ENCODE results near the gene FDCSP. TPM values are rescaled to one million over a fixed set of nuclear protein-coding genes. Genes with fewer than 3 reads are reported as not detected.

Gene FDCSP
- total RNA-seq, result not detected in 2 replicates

GRCh38 chr4:70225824-70226223 is at the start of gene FDCSP:
TSS of gene FDCSP (plus strand) at chr4:70226124. CDS start at chr4:70231195, 5,071 bp downstream.
- no peaks in the 10 kb centered on the region for H3K36me3 ChIP-seq (ENCODE audit: insufficient read depth, low read length)

GRCh38 chr4:70177090-70177489 is 48.8 kb upstream of the FDCSP start:
- Histone ChIP-seq H3K27ac (ENCODE audit: low read depth, low read length) (no peak overlapping the region), H4K20me1 (ENCODE audit: insufficient read depth, low read length) (no peaks in the 10 kb centered on the region), H3K27me3 (ENCODE audit: insufficient read depth, low read length) (no peaks in the 10 kb centered on the region), H3K4me3 (ENCODE audit: insufficient read depth, low read length) (no peak overlapping the region), H3K9me3 (ENCODE audit: low read depth, low read length) (no peaks in the 10 kb centered on the region), H3K4me1 (ENCODE audit: insufficient read depth, low read length) (no peaks in the 10 kb centered on the region), H3K79me2 (ENCODE audit: insufficient read depth, low read length) (no peaks in the 10 kb centered on the region), H2AFZ (ENCODE audit: low read length) (no peak overlapping the region), H3K4me2 (ENCODE audit: insufficient read depth, low read length) (no peak overlapping the region), H3K36me3 (ENCODE audit: insufficient read depth, low read length) (no peaks in the 10 kb centered on the region)
- no peak for DNase-seq (ENCODE audit: insufficient read length, low spot score, missing footprints)
- no peak for TF ChIP-seq CTCF (IDR thresholded peaks at IDR 0.05; ENCODE audit: extremely low read depth, low read depth, low read length)

More at GRCh38 chr4:70225824-70226223, at the start of gene FDCSP:
- Histone ChIP-seq H3K4me1 (ENCODE audit: insufficient read depth, low read length) (no peaks in the 10 kb centered on the region), H3K9me3 (ENCODE audit: low read depth, low read length) (no peaks in the 10 kb centered on the region), H3K27ac (ENCODE audit: low read depth, low read length) (no peak within 1 kb of the TSS), H3K4me3 (ENCODE audit: insufficient read depth, low read length) (no peak within 1 kb of the TSS), H3K4me2 (ENCODE audit: insufficient read depth, low read length) (no peak within 1 kb of the TSS), H3K27me3 (ENCODE audit: insufficient read depth, low read length) (no peaks in the 10 kb centered on the region), H3K79me2 (ENCODE audit: insufficient read depth, low read length) (no peaks in the 10 kb centered on the region), H4K20me1 (ENCODE audit: insufficient read depth, low read length) (no peaks in the 10 kb centered on the region), H2AFZ (ENCODE audit: low read length) (no peak within 1 kb of the TSS)
- no peak for DNase-seq (ENCODE audit: insufficient read length, low spot score, missing footprints)
- no peak for TF ChIP-seq CTCF (IDR thresholded peaks at IDR 0.05; ENCODE audit: extremely low read depth, low read depth, low read length)

- no peaks in the 10 kb centered on the region for H4K20me1 ChIP-seq (ENCODE audit: insufficient read depth, low read length)
- no peak overlapping the region for H3K27ac ChIP-seq (ENCODE audit: low read depth, low read length)
- no peaks in the 10 kb centered on the region for H3K9me3 ChIP-seq (ENCODE audit: low read depth, low read length)
- H3K4me2 ChIP-seq (ENCODE audit: insufficient read depth, low read length), result no peak overlapping the region
- no peaks in the 10 kb centered on the region for H3K36me3 ChIP-seq (ENCODE audit: insufficient read depth, low read length)
- H3K27me3 ChIP-seq (ENCODE audit: insufficient read depth, low read length), result no peaks in the 10 kb centered on the region
- no peak for TF ChIP-seq CTCF (IDR thresholded peaks at IDR 0.05; ENCODE audit: extremely low read depth, low read depth, low read length)
- H2AFZ ChIP-seq (ENCODE audit: low read length), result no peak overlapping the region
- no peak for DNase-seq (ENCODE audit: insufficient read length, low spot score, missing footprints)
- no peaks in the 10 kb centered on the region for H3K4me1 ChIP-seq (ENCODE audit: insufficient read depth, low read length)
- no peak overlapping the region for H3K4me3 ChIP-seq (ENCODE audit: insufficient read depth, low read length)
- no peaks in the 10 kb centered on the region for H3K79me2 ChIP-seq (ENCODE audit: insufficient read depth, low read length)
Measured at GRCh38 chr4:70178075-70178660, 47.8 kb upstream of the FDCSP start.

- Histone ChIP-seq H3K79me2 (ENCODE audit: insufficient read depth, low read length) (no peaks in the 10 kb centered on the region), H3K27ac (ENCODE audit: low read depth, low read length) (no peak overlapping the region), H4K20me1 (ENCODE audit: insufficient read depth, low read length) (no peaks in the 10 kb centered on the region), H3K4me3 (ENCODE audit: insufficient read depth, low read length) (no peak overlapping the region), H3K4me1 (ENCODE audit: insufficient read depth, low read length) (no peaks in the 10 kb centered on the region), H2AFZ (ENCODE audit: low read length) (no peak overlapping the region), H3K27me3 (ENCODE audit: insufficient read depth, low read length) (no peaks in the 10 kb centered on the region), H3K4me2 (ENCODE audit: insufficient read depth, low read length) (no peak overlapping the region), H3K36me3 (ENCODE audit: insufficient read depth, low read length) (no peaks in the 10 kb centered on the region), H3K9me3 (ENCODE audit: low read depth, low read length) (no peaks in the 10 kb centered on the region)
- TF ChIP-seq CTCF (IDR thresholded peaks at IDR 0.05; ENCODE audit: extremely low read depth, low read depth, low read length), result no peak
- no peak for DNase-seq (ENCODE audit: insufficient read length, low spot score, missing footprints)
Measured at GRCh38 chr4:70179811-70180210, 46.1 kb upstream of the FDCSP start.

All from osteoblast (primary cell).